COLO829 (cell line): Measurements from ENCODE around the gene PTPRD.

Experiments used
- DNase-seq: peaks from one replicate; pipeline ENCODE4 v3.0.0; 2012; ENCODE audit warnings: low spot score

PTPRD gene

GRCh38 chr9:8337834-8338766, 2274.7 kb downstream of the PTPRD start:
- DNase-seq = no peak

GRCh38 chr9:8332871-8333270, 2279.9 kb downstream of the PTPRD start:
- no peak for DNase-seq

GRCh38 chr9:8332331-8332650, 2280.5 kb downstream of the PTPRD start:
- DNase-seq = no peak

GRCh38 chr9:8331507-8332330, 2281.1 kb downstream of the PTPRD start:
- no peak for DNase-seq

- DNase-seq = no peak
These were observed 2283.1 kb downstream of the PTPRD start for GRCh38 chr9:8329561-8330283.

GRCh38 chr9:8315211-8315610, 2297.6 kb downstream of the PTPRD start:
- DNase-seq = no peak

- no peak for DNase-seq
These were observed 2303.5 kb downstream of the PTPRD start for GRCh38 chr9:8309258-8309657.

GRCh38 chr9:8304720-8305119, 2308.1 kb downstream of the PTPRD start:
- DNase-seq = no peak

GRCh38 chr9:8301296-8301695, 2311.5 kb downstream of the PTPRD start:
- DNase-seq = no peak

GRCh38 chr9:8297047-8297446, 2315.8 kb downstream of the PTPRD start:
- no peak for DNase-seq

- no peak for DNase-seq
These were observed 2320.1 kb downstream of the PTPRD start for GRCh38 chr9:8292657-8293056.

GRCh38 chr9:8289681-8290080, 2323.1 kb downstream of the PTPRD start:
- no peak for DNase-seq

GRCh38 chr9:8287970-8288369, 2324.8 kb downstream of the PTPRD start:
- no peak for DNase-seq

GRCh38 chr9:8287501-8287900, 2325.3 kb downstream of the PTPRD start:
- DNase-seq = no peak

- DNase-seq = no peak
These were observed 2327.9 kb downstream of the PTPRD start for GRCh38 chr9:8284884-8285283.

GRCh38 chr9:8282535-8282934, 2330.3 kb downstream of the PTPRD start:
- DNase-seq = no peak

GRCh38 chr9:8280811-8281210, 2332.0 kb downstream of the PTPRD start:
- no peak for DNase-seq

GRCh38 chr9:8278048-8278447, 2334.8 kb downstream of the PTPRD start:
- DNase-seq = no peak

- DNase-seq = no peak
These were observed 2342.6 kb downstream of the PTPRD start for GRCh38 chr9:8270235-8270634.

GRCh38 chr9:8268881-8269280, 2343.9 kb downstream of the PTPRD start:
- DNase-seq = no peak

GRCh38 chr9:8268216-8268878, 2344.5 kb downstream of the PTPRD start:
- no peak for DNase-seq

GRCh38 chr9:8267636-8268035, 2345.2 kb downstream of the PTPRD start:
- DNase-seq = no peak
